Smooth muscle cell (in vitro differentiated cells): ENCODE data around the gene NCKAP5. TPM values are rescaled to one million over a fixed set of nuclear protein-coding genes. Genes with fewer than 3 reads are reported as not detected.
"Not testable (repeated sequence)": the region's sequence is repeated elsewhere in the genome, so short reads cannot be mapped to it uniquely, and the experiment has no call there.

Experiments
- DNase-seq: peaks from one replicate; lab custom pipeline; 2025; ENCODE audit not compliant: unreplicated experiment; lab: John Stamatoyannopoulos, UW
- H2AFZ ChIP-seq: fragments of 200-600 bp; sonication (generic); 2 replicates; pipeline ENCODE4 v1.6.0; 2016; ENCODE audit warnings: antibody characterized with exemption, low read depth, mild to moderate bottlenecking
- H3F3A ChIP-seq: fragments of 200-600 bp; sonication (generic); 2 replicates; pipeline ENCODE4 v1.6.0; 2017; ENCODE audit warnings: antibody characterized with exemption, low read depth
- H3K27ac ChIP-seq: fragments of 200-600 bp; sonication (generic); 2 replicates; pipeline ENCODE4 v1.5.1; 2016; ENCODE audit warnings: low read depth, mild to moderate bottlenecking
- H3K27me3 ChIP-seq: fragments of 200-600 bp; sonication (generic); 2 replicates; pipeline ENCODE4 v1.6.1; 2016; ENCODE audit warnings: low read depth, mild to moderate bottlenecking
- H3K36me3 ChIP-seq: fragments of 200-600 bp; sonication (generic); 2 replicates; pipeline ENCODE4 v1.5.1; 2016; ENCODE audit warnings: low read depth
- H3K4me1 ChIP-seq: fragments of 200-600 bp; sonication (generic); 2 replicates; pipeline ENCODE4 v1.5.1; 2016; ENCODE audit warnings: low read depth
- H3K4me2 ChIP-seq: fragments of 200-600 bp; sonication (generic); 2 replicates; pipeline ENCODE4 v1.6.0; 2016; ENCODE audit warnings: mild to moderate bottlenecking
- H3K4me3 ChIP-seq: fragments of 200-600 bp; sonication (generic); 2 replicates; pipeline ENCODE4 v1.5.1; 2016; ENCODE audit warnings: mild to moderate bottlenecking
- H3K79me2 ChIP-seq: fragments of 200-600 bp; sonication (generic); 2 replicates; pipeline ENCODE4 v1.6.0; 2016; ENCODE audit warnings: low read depth, mild to moderate bottlenecking
- H3K9ac ChIP-seq: fragments of 200-600 bp; sonication (generic); 2 replicates; pipeline ENCODE4 v1.6.0; 2016; ENCODE audit warnings: low read depth
- H3K9me3 ChIP-seq: fragments of 200-600 bp; sonication (generic); replicated peaks from 2 replicates; pipeline ENCODE4 v1.5.1; 2016; ENCODE audit warnings: low read depth
- H4K20me1 ChIP-seq: fragments of 200-600 bp; sonication (generic); 2 replicates; pipeline ENCODE4 v1.6.0; 2016; ENCODE audit warnings: low read depth
- CTCF ChIP-seq: fragments of 200-600 bp; sonication (generic); IDR thresholded peaks from 2 replicates; pipeline ENCODE4 v1.5.1; 2017; ENCODE audit warnings: borderline replicate concordance, mild to moderate bottlenecking, antibody characterized with exemption; ENCODE audit not compliant: insufficient read depth, poor library complexity, severe bottlenecking
- WGBS: methylation state at CpG from one replicate; pipeline ENCODE4 v1.1.7; 2016; ENCODE audit warnings: low lambda C conversion rate; 5-methylcytosine and 5-hydroxymethylcytosine counted together
- polyA plus RNA-seq: library from polyadenylated mRNA; unstranded; fragments of >200 nt; fragmentation: Nextera tagmentation; extraction: Ambion mirVana; gene quantifications from 2 replicates; pipeline ENCODE4 v1.2.1, GENCODE V29; 2016
- total RNA-seq: library from RNA; depleted of rRNA; stranded (reverse); fragments of >200 nt; gene quantifications from 2 replicates; pipeline ENCODE4 v1.2.3, GENCODE V29; 2014

NCKAP5 gene
- total and polyA plus RNA-seq, 2 experiments from 2014 or later = 4.6 to 9.5 TPM

GRCh38 chr2:133476286-133476685 is 92.0 kb downstream of the NCKAP5 start:
- Histone ChIP-seq H3K27ac (no peak overlapping the region), H3K27me3 (no peaks in the 10 kb centered on the region), H4K20me1 (no peaks in the 10 kb centered on the region), H3K4me2 (no peak overlapping the region), H3K36me3 (no peaks in the 10 kb centered on the region), H3K9me3 (no peaks in the 10 kb centered on the region), H3F3A (no peaks in the 10 kb centered on the region), H3K79me2 (no peaks in the 10 kb centered on the region), H3K4me3 (no peak overlapping the region), H2AFZ (no peak overlapping the region), H3K4me1 (no peaks in the 10 kb centered on the region), H3K9ac (no peak overlapping the region)
- WGBS = 87% methylated on average over 4 of the region's 4 CpGs
- TF ChIP-seq CTCF = no peak
- no peak for DNase-seq

- Histone ChIP-seq H3K27me3 (no peaks in the 10 kb centered on the region), H3K9me3 (no peaks in the 10 kb centered on the region), H3K4me3 (no peak overlapping the region), H3K36me3 (no peaks in the 10 kb centered on the region), H4K20me1 (no peaks in the 10 kb centered on the region), H3K27ac (no peak overlapping the region), H3K4me2 (no peak overlapping the region), H3K79me2 (no peaks in the 10 kb centered on the region), H2AFZ (no peak overlapping the region), H3K4me1 (no peaks in the 10 kb centered on the region), H3K9ac (no peak overlapping the region), H3F3A (no peaks in the 10 kb centered on the region)
- no peak for DNase-seq
- no peak for TF ChIP-seq CTCF
Measured at GRCh38 chr2:133475610-133476009, 92.7 kb downstream of the NCKAP5 start.

GRCh38 chr2:133470446-133470845 is 97.8 kb downstream of the NCKAP5 start:
- H3K4me1 ChIP-seq, H3K79me2 ChIP-seq, H3K27ac ChIP-seq, H3K4me3 ChIP-seq, H3K36me3 ChIP-seq, H3K4me2 ChIP-seq, H4K20me1 ChIP-seq, H2AFZ ChIP-seq, H3K27me3 ChIP-seq, H3K9ac ChIP-seq, H3F3A ChIP-seq, DNase-seq, H3K9me3 ChIP-seq: not testable (repeated sequence)
- 65% methylated on average over 13 of the region's 13 CpGs for WGBS

GRCh38 chr2:133462811-133463210 is 105.5 kb downstream of the NCKAP5 start:
- no peak overlapping the region for H3K27ac ChIP-seq
- H3K4me2 ChIP-seq = no peak overlapping the region
- no peak overlapping the region for H3K4me3 ChIP-seq
- no peaks in the 10 kb centered on the region for H3K9me3 ChIP-seq
- 90% methylated on average over 6 of the region's 6 CpGs for whole genome bisulfite sequencing
- no peaks in the 10 kb centered on the region for H3K27me3 ChIP-seq
- H3K4me1 ChIP-seq = no peaks in the 10 kb centered on the region
- H4K20me1 ChIP-seq = no peaks in the 10 kb centered on the region
- H3K36me3 ChIP-seq = no peaks in the 10 kb centered on the region
- no peak overlapping the region for H2AFZ ChIP-seq
- no peaks in the 10 kb centered on the region for H3F3A ChIP-seq
- H3K79me2 ChIP-seq = no peaks in the 10 kb centered on the region
- H3K9ac ChIP-seq = no peak overlapping the region
- DNase-seq = no peak
- no peak for TF ChIP-seq CTCF
